NT2/D1 (cell line): ENCODE data around the gene RPL32.

ENCODE experiments used
- SUZ12 ChIP-seq: IDR thresholded peaks from 2 replicates; pipeline ENCODE4 v1.6.1; 2011; ENCODE audit not compliant: insufficient read length, insufficient read depth; ENCODE audit errors: extremely low read depth
- YY1 ChIP-seq: IDR thresholded peaks from 2 replicates; pipeline ENCODE4 v1.6.1; 2011; ENCODE audit not compliant: insufficient read length, insufficient read depth
- ZNF274 ChIP-seq: IDR thresholded peaks from 2 replicates; pipeline ENCODE4 v1.6.1; 2011; ENCODE audit warnings: mild to moderate bottlenecking, low read depth, low read length

- TF ChIP-seq ZNF274, result no peak
- TF ChIP-seq YY1, result no peak
- TF ChIP-seq SUZ12, result no peak
Measured at GRCh38 chr3:12791430-12791829, 49.9 kb downstream of the RPL32 start.
